Testis (tissue), 2 donors: ENCODE data around the gene SLC9A3.

Source experiments
- POLR2A ChIP-seq: fragments of 450-650 bp; IDR thresholded peaks from one replicate; pipeline ENCODE4 v1.6.1; 2017; ENCODE audit warnings: antibody characterized with exemption, mild to moderate bottlenecking, moderate library complexity
- TF ChIP-seq, protein P1 (sequence below), 3 experiments: fragments of 450-650 bp in 2 of 3; fragments of 200-600 bp in 1 of 3; sonication (generic) in 1 of 3; IDR thresholded peaks; one replicate each; pipeline ENCODE4 v1.5.1; 2016 to 2019; ENCODE audit warnings: antibody characterized with exemption in 3 of 3, mild to moderate bottlenecking in 2 of 3, moderate library complexity in 1 of 3

DNA sequence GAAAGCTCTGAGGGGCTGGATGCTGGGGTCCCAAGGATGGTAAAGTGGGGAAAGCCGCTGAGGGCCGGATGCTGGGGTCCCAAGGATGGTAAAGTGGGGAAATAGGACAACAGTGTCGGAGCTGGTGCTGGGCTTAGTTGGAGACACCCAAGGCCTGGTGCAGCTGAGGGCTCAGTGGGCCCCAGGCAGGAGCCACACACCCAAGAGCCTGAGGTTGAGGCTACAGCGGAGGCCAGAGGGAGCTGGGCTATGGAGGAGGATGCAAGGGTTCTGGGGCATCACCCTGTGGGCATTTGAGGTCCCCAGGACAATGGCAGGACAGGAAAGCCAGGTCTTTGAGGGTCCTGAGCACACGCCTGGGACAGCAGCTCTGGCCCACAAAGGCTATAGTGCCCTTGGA, 19.1 kb upstream of the SLC9A3 start:
- TF ChIP-seq, protein P1, sequence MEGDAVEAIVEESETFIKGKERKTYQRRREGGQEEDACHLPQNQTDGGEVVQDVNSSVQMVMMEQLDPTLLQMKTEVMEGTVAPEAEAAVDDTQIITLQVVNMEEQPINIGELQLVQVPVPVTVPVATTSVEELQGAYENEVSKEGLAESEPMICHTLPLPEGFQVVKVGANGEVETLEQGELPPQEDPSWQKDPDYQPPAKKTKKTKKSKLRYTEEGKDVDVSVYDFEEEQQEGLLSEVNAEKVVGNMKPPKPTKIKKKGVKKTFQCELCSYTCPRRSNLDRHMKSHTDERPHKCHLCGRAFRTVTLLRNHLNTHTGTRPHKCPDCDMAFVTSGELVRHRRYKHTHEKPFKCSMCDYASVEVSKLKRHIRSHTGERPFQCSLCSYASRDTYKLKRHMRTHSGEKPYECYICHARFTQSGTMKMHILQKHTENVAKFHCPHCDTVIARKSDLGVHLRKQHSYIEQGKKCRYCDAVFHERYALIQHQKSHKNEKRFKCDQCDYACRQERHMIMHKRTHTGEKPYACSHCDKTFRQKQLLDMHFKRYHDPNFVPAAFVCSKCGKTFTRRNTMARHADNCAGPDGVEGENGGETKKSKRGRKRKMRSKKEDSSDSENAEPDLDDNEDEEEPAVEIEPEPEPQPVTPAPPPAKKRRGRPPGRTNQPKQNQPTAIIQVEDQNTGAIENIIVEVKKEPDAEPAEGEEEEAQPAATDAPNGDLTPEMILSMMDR (IDR thresholded peaks at IDR 0.05): no peak
- no peak for TF ChIP-seq POLR2A
